Mucosa of rectum (tissue), 2 donors: ENCODE results near the gene ACADS.

Source experiments
- H3K27ac ChIP-seq, 2 donors: one replicate each; pipeline ENCODE4 v1.7.0; 2013; ENCODE audit warnings: inconsistent platforms in 2 of 2, low read depth in 2 of 2, low read length in 2 of 2
- H3K27me3 ChIP-seq, 2 donors: one replicate each; pipeline ENCODE4 v1.7.0; 2013; ENCODE audit warnings: low read length in 2 of 2; ENCODE audit not compliant: control insufficient read depth in 2 of 2, insufficient read depth in 2 of 2
- H3K36me3 ChIP-seq, 2 donors: one replicate each; pipeline ENCODE4 v1.7.0; 2013; ENCODE audit warnings: low read length in 2 of 2; ENCODE audit not compliant: control insufficient read depth in 2 of 2, insufficient read depth in 2 of 2
- H3K4me1 ChIP-seq, 2 donors: one replicate each; pipeline ENCODE4 v1.7.0; 2013; ENCODE audit warnings: low read length in 2 of 2, mild to moderate bottlenecking in 1 of 2; ENCODE audit not compliant: control insufficient read depth in 2 of 2, insufficient read depth in 2 of 2
- H3K4me3 ChIP-seq, 2 donors: one replicate each; pipeline ENCODE4 v1.7.0; 2013; ENCODE audit warnings: low read length in 2 of 2
- H3K9ac ChIP-seq, 2 donors: one replicate each; pipeline ENCODE4 v1.7.0; 2013; ENCODE audit warnings: low read length in 2 of 2, low read depth in 1 of 2, mild to moderate bottlenecking in 1 of 2
- H3K9me3 ChIP-seq, 2 donors: one replicate each; pipeline ENCODE4 v1.7.0; 2013; ENCODE audit warnings: low read length in 2 of 2; ENCODE audit not compliant: control insufficient read depth in 2 of 2
- donor health status: healthy.
- donor health status: Normal muscosa, but diverticular disease.

Gene ACADS

GRCh38 chr12:120738252-120739030 is 12.8 kb downstream of the ACADS start:
- no peak overlapping the region for H3K4me3 ChIP-seq
- peaks cover 27 to 33% of the 10 kb centered on the region in 2 donors for H3K36me3 ChIP-seq

DNA sequence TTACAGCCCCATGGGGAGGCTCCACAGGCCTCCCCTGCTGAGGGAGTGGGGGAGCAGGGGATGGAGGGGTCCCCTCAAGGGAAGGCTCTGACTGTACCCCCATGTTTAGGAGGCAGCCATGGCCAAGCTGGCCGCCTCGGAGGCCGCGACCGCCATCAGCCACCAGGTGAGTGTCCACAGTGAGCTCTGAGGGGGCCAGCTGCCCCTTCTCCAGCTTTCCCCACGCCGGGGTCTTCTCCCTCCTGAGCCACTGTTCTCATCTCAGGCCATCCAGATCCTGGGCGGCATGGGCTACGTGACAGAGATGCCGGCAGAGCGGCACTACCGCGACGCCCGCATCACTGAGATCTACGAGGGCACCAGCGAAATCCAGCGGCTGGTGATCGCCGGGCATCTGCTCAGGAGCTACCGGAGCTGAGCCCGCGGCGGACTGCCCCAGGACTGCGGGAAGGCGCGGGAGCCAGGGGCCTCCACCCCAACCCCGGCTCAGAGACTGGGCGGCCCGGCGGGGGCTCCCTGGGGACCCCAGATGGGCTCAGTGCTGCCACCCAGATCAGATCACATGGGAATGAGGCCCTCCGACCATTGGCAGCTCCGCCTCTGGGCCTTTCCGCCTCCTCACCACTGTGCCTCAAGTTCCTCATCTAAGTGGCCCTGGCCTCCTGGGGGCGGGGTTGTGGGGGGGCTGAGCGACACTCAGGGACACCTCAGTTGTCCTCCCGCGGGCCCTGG is 13.6 kb downstream of the ACADS start:
- Histone ChIP-seq H3K4me1 (no peaks in the 10 kb centered on the region), H3K9ac (no peak overlapping the region), H3K4me3 (no peak overlapping the region), H3K9me3 (no peaks in the 10 kb centered on the region), H3K27me3 (no peaks in the 10 kb centered on the region), H3K27ac (no peak overlapping the region), H3K36me3 (peaks cover 27 to 28% of the 10 kb centered on the region in 2 donors)

More at GRCh38 chr12:120738252-120739030, 12.8 kb downstream of the ACADS start:
- no peaks in the 10 kb centered on the region for H3K4me1 ChIP-seq
- no peaks in the 10 kb centered on the region for H3K27me3 ChIP-seq
- no peak overlapping the region for H3K27ac ChIP-seq
- no peaks in the 10 kb centered on the region for H3K9me3 ChIP-seq
- no peak overlapping the region for H3K9ac ChIP-seq

- Histone ChIP-seq H3K27me3 (no peaks in the 10 kb centered on the region), H3K36me3 (peaks cover 25 to 27% of the 10 kb centered on the region in 2 donors), H3K4me3 (no peak overlapping the region), H3K4me1 (no peaks in the 10 kb centered on the region), H3K27ac (no peak overlapping the region), H3K9ac (no peak overlapping the region), H3K9me3 (no peaks in the 10 kb centered on the region)
Measured at GRCh38 chr12:120739821-120740613, 14.4 kb downstream of the ACADS start.

DNA sequence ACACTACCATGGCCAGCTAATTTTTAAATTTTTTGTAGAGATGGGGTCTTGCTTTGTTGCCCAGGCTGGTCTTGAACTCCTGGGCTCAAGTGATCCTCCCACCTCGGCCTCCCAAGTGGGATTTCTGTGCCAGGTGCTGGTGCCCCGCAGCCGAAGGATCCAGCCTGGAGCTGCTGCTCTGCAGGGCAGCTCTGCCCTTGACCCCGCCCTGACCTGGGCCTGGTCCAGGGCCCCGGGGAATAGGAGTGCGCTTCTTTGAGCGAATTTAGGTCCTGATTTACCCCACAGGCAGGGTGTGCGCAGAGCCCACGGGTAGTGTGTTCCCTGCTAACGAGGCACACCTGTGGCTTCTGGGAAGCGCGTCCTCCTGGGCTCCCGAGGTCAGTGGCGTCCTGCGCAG is 15.2 kb downstream of the ACADS start:
- no peaks in the 10 kb centered on the region for H3K27me3 ChIP-seq
- no peak overlapping the region for H3K4me3 ChIP-seq
- no peaks in the 10 kb centered on the region for H3K4me1 ChIP-seq
- H3K36me3 ChIP-seq = peaks cover 25 to 27% of the 10 kb centered on the region in 2 donors
- no peak overlapping the region for H3K9ac ChIP-seq
- no peaks in the 10 kb centered on the region for H3K9me3 ChIP-seq
- H3K27ac ChIP-seq = no peak overlapping the region

DNA sequence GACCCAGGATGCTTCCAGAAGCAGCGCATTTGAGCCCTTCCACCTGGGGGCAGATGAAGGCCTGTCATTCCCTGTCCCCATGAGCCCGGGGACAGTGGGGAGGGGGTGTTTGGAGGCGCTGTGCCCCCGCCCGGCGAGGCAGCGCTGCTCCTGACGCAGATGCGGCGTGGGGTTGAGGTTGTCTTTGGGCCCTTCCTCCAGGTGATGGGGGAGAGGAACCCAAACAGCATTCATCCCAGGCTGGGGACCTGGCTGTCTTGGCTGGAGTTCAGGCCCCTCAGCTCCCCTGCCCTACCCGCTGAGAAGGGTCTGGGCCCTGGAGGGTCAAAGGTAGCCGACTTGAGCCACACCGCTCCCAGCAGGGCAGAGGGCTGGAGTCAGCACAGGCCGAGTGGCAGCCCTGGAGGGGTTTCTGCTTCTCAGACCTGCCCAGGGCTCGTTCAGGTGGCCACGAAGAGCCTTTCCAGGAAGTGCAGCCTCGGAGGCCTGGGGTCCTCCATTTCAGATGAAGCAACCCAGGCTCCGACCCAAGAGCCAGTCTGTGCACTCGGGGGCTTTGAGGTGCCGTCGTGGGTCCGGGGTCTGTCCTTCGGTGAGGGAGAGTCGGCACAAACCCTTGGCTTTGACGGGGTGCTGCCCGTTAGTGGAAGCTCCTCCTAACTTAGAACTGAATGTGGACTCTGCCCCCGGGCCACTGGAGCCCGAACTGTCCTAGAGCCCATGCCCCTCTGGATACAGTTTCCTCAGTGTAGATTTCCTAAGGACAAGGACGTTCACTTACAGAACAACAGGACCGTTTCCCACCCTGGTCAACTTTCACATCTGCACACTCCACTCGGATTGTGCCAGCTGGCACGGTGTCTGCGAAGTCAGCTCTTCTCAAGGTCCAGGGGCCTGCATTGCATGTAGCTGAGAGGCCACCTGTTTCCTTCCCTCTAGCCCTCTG is 16.1 kb downstream of the ACADS start:
- H3K27me3 ChIP-seq = no peaks in the 10 kb centered on the region

DNA sequence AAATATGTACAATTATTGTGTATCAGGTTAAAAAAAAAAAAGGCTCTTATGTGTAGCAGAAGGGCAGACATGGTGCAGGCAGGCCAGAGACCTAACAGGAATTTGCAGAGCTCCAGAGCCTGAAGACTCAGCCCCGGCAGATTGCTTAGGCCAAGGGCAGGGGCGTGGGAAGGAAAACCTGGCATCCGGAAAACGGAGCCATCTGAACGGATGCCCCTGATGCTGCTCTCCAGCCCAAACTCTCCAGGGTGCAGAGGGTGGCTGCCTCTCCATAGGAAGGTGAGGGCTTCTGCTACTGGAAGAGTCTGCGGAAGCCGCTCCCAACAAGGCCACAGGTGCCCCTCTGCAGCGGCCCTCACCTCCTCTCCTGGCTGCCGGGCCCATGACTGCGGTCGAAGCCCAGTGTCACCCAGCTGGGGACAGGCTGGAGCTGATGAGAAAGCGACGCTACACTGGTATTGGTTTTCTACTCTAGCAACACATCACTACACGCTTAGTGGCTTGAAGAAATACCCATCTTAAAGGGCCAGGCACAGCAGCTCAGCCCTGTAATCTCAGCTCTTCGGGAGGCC is 19.4 kb downstream of the ACADS start:
- no peak overlapping the region for H3K27ac ChIP-seq
- H3K9ac ChIP-seq = no peak overlapping the region
- H3K4me1 ChIP-seq = no peaks in the 10 kb centered on the region
- H3K9me3 ChIP-seq = no peaks in the 10 kb centered on the region
- no peaks in the 10 kb centered on the region for H3K36me3 ChIP-seq
- no peak overlapping the region for H3K4me3 ChIP-seq
- H3K27me3 ChIP-seq = no peaks in the 10 kb centered on the region

More for the DNA sequence above, 16.1 kb downstream of the ACADS start:
- H3K4me1 ChIP-seq = no peaks in the 10 kb centered on the region
- no peak overlapping the region for H3K4me3 ChIP-seq
- H3K36me3 ChIP-seq = peaks cover 20 to 24% of the 10 kb centered on the region in 2 donors
- no peak overlapping the region for H3K9ac ChIP-seq
- no peaks in the 10 kb centered on the region for H3K9me3 ChIP-seq
- no peak overlapping the region for H3K27ac ChIP-seq

DNA sequence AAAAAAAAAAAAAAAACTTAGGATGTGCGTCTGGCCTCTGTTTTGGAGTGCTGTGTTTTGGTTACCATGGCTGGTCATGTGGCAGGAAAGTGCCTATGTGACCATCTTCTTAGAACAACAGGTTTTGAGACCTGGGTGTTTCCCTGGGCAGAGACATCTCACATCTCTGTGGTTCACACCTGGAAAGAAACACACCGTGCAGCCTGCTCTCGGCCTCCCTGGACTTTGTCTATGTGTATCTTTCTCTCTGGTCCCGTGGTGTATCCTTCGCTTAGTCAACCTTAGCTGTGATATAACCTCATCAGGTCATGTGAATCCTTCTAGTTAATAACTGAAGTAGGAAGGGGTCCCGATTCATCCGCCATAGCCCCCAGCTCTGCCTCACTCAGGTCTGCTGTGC is 22.6 kb downstream of the ACADS start:
- H3K27ac ChIP-seq = no peak overlapping the region
- H3K4me3 ChIP-seq = no peak overlapping the region
- no peak overlapping the region for H3K9ac ChIP-seq
- H3K4me1 ChIP-seq = no peaks in the 10 kb centered on the region
- no peaks in the 10 kb centered on the region for H3K27me3 ChIP-seq
- no peaks in the 10 kb centered on the region for H3K36me3 ChIP-seq
- H3K9me3 ChIP-seq = no peaks in the 10 kb centered on the region

- Histone ChIP-seq H3K4me1 (no peaks in the 10 kb centered on the region), H3K9ac (no peak overlapping the region), H3K27ac (no peak overlapping the region), H3K36me3 (no peaks in the 10 kb centered on the region), H3K9me3 (no peaks in the 10 kb centered on the region), H3K4me3 (no peak overlapping the region), H3K27me3 (no peaks in the 10 kb centered on the region)
Measured at GRCh38 chr12:120749256-120749655, 23.6 kb downstream of the ACADS start.

GRCh38 chr12:120750806-120751205 is 25.2 kb downstream of the ACADS start:
- Histone ChIP-seq H3K27ac (no peak overlapping the region), H3K4me1 (no peaks in the 10 kb centered on the region), H3K36me3 (no peaks in the 10 kb centered on the region), H3K4me3 (no peak overlapping the region), H3K9me3 (no peaks in the 10 kb centered on the region), H3K27me3 (no peaks in the 10 kb centered on the region), H3K9ac (no peak overlapping the region)
